ENCODE measurements around the gene CYSLTR2.

DNA sequence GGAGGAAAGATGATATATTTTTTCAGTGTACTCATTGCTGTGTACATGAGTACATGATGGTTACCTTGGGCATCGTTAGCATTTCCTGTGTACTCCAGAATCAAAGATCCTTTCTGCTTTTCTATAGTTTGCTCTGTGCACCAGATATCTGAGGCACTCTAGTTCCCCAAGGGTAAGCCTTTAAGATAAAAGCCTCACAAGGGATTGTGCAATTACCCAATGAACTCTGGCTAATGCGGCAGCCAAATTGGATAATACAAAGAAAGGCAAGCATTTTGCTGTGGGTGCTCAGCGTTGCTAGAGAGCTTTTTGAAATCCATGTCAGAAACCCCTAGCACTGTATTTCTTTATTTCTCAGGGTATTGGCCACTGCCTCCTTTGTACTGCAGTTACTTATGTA lies 2.9 kb downstream of the CYSLTR2 start:
- TF ChIP-seq EZH2 (IDR thresholded peaks at IDR 0.05; ENCODE audit: low read length) (no peak), CTCF (optimal IDR thresholded peaks at IDR 0.05 in 1 of 3, IDR thresholded peaks at IDR 0.05 in 1 of 3, conservative IDR thresholded peaks at IDR 0.05 in 1 of 3; ENCODE audit: extremely low read depth in 1 of 3, insufficient read depth in 2 of 3, low read length in 3 of 3) (no peak)
